Dendritic cell treated with granulocyte-macrophage colony-stimulating factor and Interleukin-4, amounts not matched to agents 40 ng/mL and 50 ng/mL, for 4 days (primary cell): ENCODE data around the gene AVPR1B.

Experiments used
- H3K27ac Mint-ChIP-seq: one replicate; pipeline ENCODE4 v1.8.0; 2022; ENCODE audit warnings: mild to moderate bottlenecking, mixed read lengths
- H3K27me3 Mint-ChIP-seq: one replicate; pipeline ENCODE4 v1.8.0; 2022; ENCODE audit warnings: mild to moderate bottlenecking, mixed read lengths
- H3K36me3 Mint-ChIP-seq: one replicate; pipeline ENCODE4 v1.8.0; 2022; ENCODE audit warnings: low read depth, mixed read lengths
- H3K4me1 Mint-ChIP-seq: one replicate; pipeline ENCODE4 v1.8.0; 2022; ENCODE audit warnings: low read depth, mixed read lengths
- H3K4me3 Mint-ChIP-seq: one replicate; pipeline ENCODE4 v1.8.0; 2022; ENCODE audit warnings: mild to moderate bottlenecking, moderate library complexity, mixed read lengths
- H3K9me3 Mint-ChIP-seq: one replicate; pipeline ENCODE4 v1.8.0; 2022; ENCODE audit warnings: mixed read lengths
- intact Hi-C: fragments of 100-400 bp; cut with micrococcal nuclease; formaldehyde crosslinking; loops from one replicate; pipeline ENCODE4 v1.15.0; 2022

Gene AVPR1B

GRCh38 chr1:206082831-206083695 lies 34.1 kb downstream of the AVPR1B start:
- Mint-ChIP-seq H3K9me3 (no peaks in the 10 kb centered on the region), H3K27ac (peak overlapping the region; percentile 44), H3K4me3 (no peak overlapping the region), H3K36me3 (no peaks in the 10 kb centered on the region), H3K4me1 (peaks cover 29% of the 10 kb centered on the region), H3K27me3 (no peaks in the 10 kb centered on the region)
- intact Hi-C loops, result loop anchor here (5.0 kb wide), 1 partner anchor 36 kb away; no protein-coding TSS in a partner anchor

- Mint-ChIP-seq H3K27me3 (no peaks in the 10 kb centered on the region), H3K36me3 (no peaks in the 10 kb centered on the region), H3K4me1 (peaks cover 35% of the 10 kb centered on the region), H3K9me3 (no peaks in the 10 kb centered on the region), H3K4me3 (no peak overlapping the region), H3K27ac (no peak overlapping the region)
- intact Hi-C loops, result loop anchor here (5.0 kb wide), 1 partner anchor 35 kb away; no protein-coding TSS in a partner anchor
These were observed 35.3 kb downstream of the AVPR1B start for GRCh38 chr1:206081856-206082255.

- Mint-ChIP-seq H3K27me3 (no peaks in the 10 kb centered on the region), H3K4me3 (no peak overlapping the region), H3K9me3 (no peaks in the 10 kb centered on the region), H3K36me3 (no peaks in the 10 kb centered on the region), H3K4me1 (peaks cover 45% of the 10 kb centered on the region), H3K27ac (no peak overlapping the region)
- intact Hi-C loops, result loop anchor here (5.0 kb wide), 1 partner anchor 33 kb away; no protein-coding TSS in a partner anchor
These were observed 37.0 kb downstream of the AVPR1B start for GRCh38 chr1:206080026-206080820.

GRCh38 chr1:206079135-206079534 lies 38.1 kb downstream of the AVPR1B start:
- no peak overlapping the region for H3K27ac Mint-ChIP-seq
- intact Hi-C loops, result no loop called here

GRCh38 chr1:206075786-206076755 lies 41.1 kb downstream of the AVPR1B start:
- no peak overlapping the region for H3K4me3 Mint-ChIP-seq
- H3K9me3 Mint-ChIP-seq, result no peaks in the 10 kb centered on the region
- intact Hi-C loops, result no loop called here
- no peak overlapping the region for H3K27ac Mint-ChIP-seq
- peaks cover 33% of the 10 kb centered on the region for H3K4me1 Mint-ChIP-seq
- no peaks in the 10 kb centered on the region for H3K36me3 Mint-ChIP-seq
- no peaks in the 10 kb centered on the region for H3K27me3 Mint-ChIP-seq

More at GRCh38 chr1:206079135-206079534, 38.1 kb downstream of the AVPR1B start:
- Mint-ChIP-seq H3K27me3 (no peaks in the 10 kb centered on the region), H3K9me3 (no peaks in the 10 kb centered on the region), H3K4me3 (no peak overlapping the region), H3K4me1 (peaks cover 51% of the 10 kb centered on the region), H3K36me3 (no peaks in the 10 kb centered on the region)

GRCh38 chr1:206074839-206075238 lies 42.3 kb downstream of the AVPR1B start:
- no peak overlapping the region for H3K27ac Mint-ChIP-seq
- H3K9me3 Mint-ChIP-seq, result no peaks in the 10 kb centered on the region
- no peaks in the 10 kb centered on the region for H3K27me3 Mint-ChIP-seq

GRCh38 chr1:206070627-206071304 lies 46.4 kb downstream of the AVPR1B start:
- Mint-ChIP-seq H3K4me1 (peaks cover 35% of the 10 kb centered on the region), H3K27ac (no peak overlapping the region), H3K4me3 (no peak overlapping the region), H3K9me3 (no peaks in the 10 kb centered on the region), H3K36me3 (no peaks in the 10 kb centered on the region), H3K27me3 (peaks cover 11% of the 10 kb centered on the region)
- intact Hi-C loops, result no loop called here

More at GRCh38 chr1:206074839-206075238, 42.3 kb downstream of the AVPR1B start:
- intact Hi-C loops, result no loop called here
- no peaks in the 10 kb centered on the region for H3K36me3 Mint-ChIP-seq
- peaks cover 26% of the 10 kb centered on the region for H3K4me1 Mint-ChIP-seq
- no peak overlapping the region for H3K4me3 Mint-ChIP-seq

- intact Hi-C loops, result no loop called here
- no peak overlapping the region for H3K4me3 Mint-ChIP-seq
These were observed 48.9 kb downstream of the AVPR1B start for GRCh38 chr1:206068314-206068713.

GRCh38 chr1:206067486-206068227 lies 49.5 kb downstream of the AVPR1B start:
- no peaks in the 10 kb centered on the region for H3K9me3 Mint-ChIP-seq
- no peaks in the 10 kb centered on the region for H3K36me3 Mint-ChIP-seq
- H3K27ac Mint-ChIP-seq, result peak overlapping the region; percentile 61
- H3K4me3 Mint-ChIP-seq, result no peak overlapping the region
- H3K4me1 Mint-ChIP-seq, result peaks cover 28% of the 10 kb centered on the region
- H3K27me3 Mint-ChIP-seq, result peaks cover 11% of the 10 kb centered on the region
- intact Hi-C loops, result no loop called here

More at GRCh38 chr1:206068314-206068713, 48.9 kb downstream of the AVPR1B start:
- Mint-ChIP-seq H3K36me3 (no peaks in the 10 kb centered on the region), H3K27ac (peak overlapping the region; percentile 61), H3K9me3 (no peaks in the 10 kb centered on the region), H3K4me1 (peaks cover 28% of the 10 kb centered on the region), H3K27me3 (peaks cover 11% of the 10 kb centered on the region)

- H3K36me3 Mint-ChIP-seq, result no peaks in the 10 kb centered on the region
- intact Hi-C loops, result no loop called here
- H3K9me3 Mint-ChIP-seq, result no peaks in the 10 kb centered on the region
- H3K4me1 Mint-ChIP-seq, result peaks cover 28% of the 10 kb centered on the region
- peaks cover 11% of the 10 kb centered on the region for H3K27me3 Mint-ChIP-seq
- H3K27ac Mint-ChIP-seq, result peak overlapping the region; percentile 52
- no peak overlapping the region for H3K4me3 Mint-ChIP-seq
These were observed 50.6 kb downstream of the AVPR1B start for GRCh38 chr1:206066479-206067171.

- Mint-ChIP-seq H3K27me3 (peaks cover 11% of the 10 kb centered on the region), H3K27ac (no peak overlapping the region)
- intact Hi-C loops, result no loop called here
These were observed 51.5 kb downstream of the AVPR1B start for GRCh38 chr1:206065547-206066145.

More at GRCh38 chr1:206065547-206066145, 51.5 kb downstream of the AVPR1B start:
- no peak overlapping the region for H3K4me3 Mint-ChIP-seq
- H3K9me3 Mint-ChIP-seq, result no peaks in the 10 kb centered on the region
- peaks cover 28% of the 10 kb centered on the region for H3K4me1 Mint-ChIP-seq
- no peaks in the 10 kb centered on the region for H3K36me3 Mint-ChIP-seq
